IPS DF 19.7 (cell line): ENCODE results near the gene CMKLR1.

Experiments used
- DNase-seq: peaks from one replicate; pipeline ENCODE4 v3.0.0-alpha.2; 2013; ENCODE audit warnings: low read depth, low spot score

Gene CMKLR1

GRCh38 chr12:108361606-108362005, 22.5 kb upstream of the CMKLR1 start:
- no peak for DNase-seq

GRCh38 chr12:108360487-108360886, 21.4 kb upstream of the CMKLR1 start:
- DNase-seq, result no peak

GRCh38 chr12:108360057-108360456, 20.9 kb upstream of the CMKLR1 start:
- DNase-seq, result no peak

GRCh38 chr12:108358580-108358965, 19.5 kb upstream of the CMKLR1 start:
- no peak for DNase-seq

- DNase-seq, result no peak
Observed at GRCh38 chr12:108357834-108358579, 18.9 kb upstream of the CMKLR1 start.

GRCh38 chr12:108356835-108357806, 18.0 kb upstream of the CMKLR1 start:
- DNase-seq, result no peak

- no peak for DNase-seq
Observed at GRCh38 chr12:108355069-108355468, 16.0 kb upstream of the CMKLR1 start.

GRCh38 chr12:108352591-108352990, 13.5 kb upstream of the CMKLR1 start:
- no peak for DNase-seq

- DNase-seq, result no peak
Observed at GRCh38 chr12:108350511-108350910, 11.4 kb upstream of the CMKLR1 start.

GRCh38 chr12:108349278-108349688, 10.2 kb upstream of the CMKLR1 start:
- no peak for DNase-seq

GRCh38 chr12:108348842-108349241, 9.7 kb upstream of the CMKLR1 start:
- DNase-seq, result no peak

GRCh38 chr12:108346727-108347710, 7.9 kb upstream of the CMKLR1 start:
- DNase-seq, result no peak

GRCh38 chr12:108345716-108346633, 6.9 kb upstream of the CMKLR1 start:
- no peak for DNase-seq

- no peak for DNase-seq
Observed at GRCh38 chr12:108342985-108343384, 3.9 kb upstream of the CMKLR1 start.

- DNase-seq, result no peak
Observed at GRCh38 chr12:108341854-108342847, 3.0 kb upstream of the CMKLR1 start.

GRCh38 chr12:108341356-108341755, 2.2 kb upstream of the CMKLR1 start:
- no peak for DNase-seq

GRCh38 chr12:108340037-108340436, 926 bp upstream of the CMKLR1 start:
- no peak for DNase-seq

GRCh38 chr12:108337235-108338223, 1.6 kb downstream of the CMKLR1 start:
- no peak for DNase-seq
